ENCODE measurements around the gene HS3ST6. TPM values are rescaled to one million over a fixed set of nuclear protein-coding genes. Genes with fewer than 3 reads are reported as not detected.

Gene HS3ST6
- total RNA-seq, 1 experiment from 2014 or later, result 1.0 TPM

GRCh38 chr16:1914988-1915387 lies 3.2 kb downstream of the HS3ST6 start (continued):
- TF ChIP-seq TCF7 (CRISPR knock-in tag; IDR thresholded peaks at IDR 0.05; ENCODE audit: low read depth) (no peak), TEAD4 (CRISPR knock-in tag; IDR thresholded peaks at IDR 0.05) (no peak), NFYB (CRISPR knock-in tag; conservative IDR thresholded peaks at IDR 0.05; ENCODE audit: low read depth) (no peak), KAT7 (CRISPR knock-in tag; IDR thresholded peaks at IDR 0.05; ENCODE audit: borderline replicate concordance) (no peak), JAZF1 (CRISPR knock-in tag; IDR thresholded peaks at IDR 0.05) (no peak), ZMAT4 (CRISPR knock-in tag; IDR thresholded peaks at IDR 0.05) (no peak)

GRCh38 chr16:1914084-1914608 lies 4.1 kb downstream of the HS3ST6 start:
- CTCF ChIA-PET, result interaction anchor here (0.6 to 1.8 kb wide), 4 partner anchors 9 to 226 kb away, joined by 3 to 11 read pairs (median 4); no protein-coding TSS in a partner anchor
- Mint-ChIP-seq H3K36me3 (no peaks in the 10 kb centered on the region), H3K9me3 (no peaks in the 10 kb centered on the region), H3K27me3 (ENCODE audit: low read depth) (peaks cover 45% of the 10 kb centered on the region), H3K4me3 (no peak overlapping the region), H3K27ac (no peak overlapping the region), H3K4me1 (peaks cover 23% of the 10 kb centered on the region)
- ATAC-seq, result no peak
- TF ChIP-seq ZMAT4 (CRISPR knock-in tag; IDR thresholded peaks at IDR 0.05) (no peak), ATF3 (CRISPR knock-in tag; conservative IDR thresholded peaks at IDR 0.05) (no peak), SMAD3 (CRISPR knock-in tag; IDR thresholded peaks at IDR 0.05; ENCODE audit: borderline replicate concordance) (no peak), HMGA2 (CRISPR knock-in tag; IDR thresholded peaks at IDR 0.05) (no peak), ZNF121 (CRISPR knock-in tag; IDR thresholded peaks at IDR 0.05) (no peak), ARID4B (CRISPR knock-in tag; IDR thresholded peaks at IDR 0.05; ENCODE audit: borderline replicate concordance) (no peak), RORB (CRISPR knock-in tag; IDR thresholded peaks at IDR 0.05) (no peak), E2F5 (CRISPR knock-in tag; IDR thresholded peaks at IDR 0.05) (no peak)
- POLR2A ChIA-PET, result no interaction called here
- no peak for DNase-seq (ENCODE audit: low spot score)

GRCh38 chr16:1913327-1914083 lies 4.7 kb downstream of the HS3ST6 start:
- no peak for DNase-seq (ENCODE audit: low spot score)
- no peak overlapping the region for H3K27ac Mint-ChIP-seq
- ChIA-PET CTCF (interaction anchor here (0.6 to 1.8 kb wide), 3 partner anchors 10 to 227 kb away, joined by 3 to 11 read pairs (median 4); no protein-coding TSS in a partner anchor), POLR2A (no interaction called here)
- H3K36me3 Mint-ChIP-seq, result no peaks in the 10 kb centered on the region
- H3K4me1 Mint-ChIP-seq, result peaks cover 27% of the 10 kb centered on the region
- peaks cover 43% of the 10 kb centered on the region for H3K27me3 Mint-ChIP-seq (ENCODE audit: low read depth)
- ATAC-seq, result no peak
- no peak overlapping the region for H3K4me3 Mint-ChIP-seq
- H3K9me3 Mint-ChIP-seq, result no peaks in the 10 kb centered on the region
- TF ChIP-seq KAT7 (CRISPR knock-in tag; IDR thresholded peaks at IDR 0.05; ENCODE audit: borderline replicate concordance) (no peak), MAX (CRISPR knock-in tag; IDR thresholded peaks at IDR 0.05) (no peak), STAT6 (CRISPR knock-in tag; conservative IDR thresholded peaks at IDR 0.05; ENCODE audit: low read depth) (no peak), E2F5 (CRISPR knock-in tag; IDR thresholded peaks at IDR 0.05) (no peak), HMGA2 (CRISPR knock-in tag; IDR thresholded peaks at IDR 0.05) (no peak), IRF1 (CRISPR knock-in tag; IDR thresholded peaks at IDR 0.05) (no peak), ZNF416 (CRISPR knock-in tag; IDR thresholded peaks at IDR 0.05) (no peak), GABPB1 (CRISPR knock-in tag; IDR thresholded peaks at IDR 0.05) (no peak)

Measured in WTC11 (cell line).